T-helper 2 cell (primary cell): ENCODE results near the gene BLACAT1.
"Not testable (repeated sequence)": the region's sequence is repeated elsewhere in the genome, so short reads cannot be mapped to it uniquely, and the experiment has no call there.

Experiments
- DNase-seq, 5 experiments: peaks; one replicate each; pipeline versions ENCODE4 v3.0.0 to v3.0.0-alpha.2; 2012 to 2022

The BLACAT1 gene

GRCh38 chr1:205483372-205483771, 27.5 kb upstream of the BLACAT1 start:
- DNase-seq: no peak

- not testable (repeated sequence) for DNase-seq
These were observed 26.7 kb upstream of the BLACAT1 start for GRCh38 chr1:205482587-205482986.

GRCh38 chr1:205481629-205482151, 25.8 kb upstream of the BLACAT1 start:
- peak in 1 of 5 experiments; percentile 68 for DNase-seq

GRCh38 chr1:205481218-205481617, 25.4 kb upstream of the BLACAT1 start:
- no peak for DNase-seq

GRCh38 chr1:205480349-205480985, 24.6 kb upstream of the BLACAT1 start:
- peak in 2 of 5 experiments; percentile 63 to 92 for DNase-seq

- not testable (repeated sequence) for DNase-seq
These were observed 23.1 kb upstream of the BLACAT1 start for GRCh38 chr1:205478985-205479384.

GRCh38 chr1:205477759-205478247, 22.0 kb upstream of the BLACAT1 start:
- DNase-seq: no peak

- DNase-seq: no peak
These were observed 21.4 kb upstream of the BLACAT1 start for GRCh38 chr1:205477121-205477758.

GRCh38 chr1:205476648-205477047, 20.8 kb upstream of the BLACAT1 start:
- no peak for DNase-seq

GRCh38 chr1:205475855-205476254, 20.0 kb upstream of the BLACAT1 start:
- no peak for DNase-seq

GRCh38 chr1:205474571-205474970, 18.7 kb upstream of the BLACAT1 start:
- DNase-seq: no peak

- no peak for DNase-seq
These were observed 18.1 kb upstream of the BLACAT1 start for GRCh38 chr1:205473966-205474365.

- DNase-seq: no peak
These were observed 17.6 kb upstream of the BLACAT1 start for GRCh38 chr1:205473475-205473874.

GRCh38 chr1:205472737-205473441, 17.0 kb upstream of the BLACAT1 start:
- no peak for DNase-seq

- DNase-seq: no peak
These were observed 14.3 kb upstream of the BLACAT1 start for GRCh38 chr1:205470131-205470530.

- no peak for DNase-seq
These were observed 10.9 kb upstream of the BLACAT1 start for GRCh38 chr1:205466595-205467220.

GRCh38 chr1:205465392-205465791, 9.5 kb upstream of the BLACAT1 start:
- no peak for DNase-seq

GRCh38 chr1:205458777-205459566, 3.1 kb upstream of the BLACAT1 start:
- DNase-seq: peak in 1 of 5 experiments; percentile 38

- DNase-seq: no peak
These were observed 1.3 kb upstream of the BLACAT1 start for GRCh38 chr1:205456868-205457745.

- DNase-seq: no peak
These were observed 580 bp upstream of the BLACAT1 start for GRCh38 chr1:205456383-205456867.

- no peak for DNase-seq
These were observed 926 bp downstream of the BLACAT1 start for GRCh38 chr1:205454903-205455335.
